ENCODE measurements around the gene PXK. TPM values are rescaled to one million over a fixed set of nuclear protein-coding genes. Genes with fewer than 3 reads are reported as not detected.

The PXK gene
- total and polyA plus RNA-seq, 4 experiments from 2014 or later = 20.0 to 28.7 (median 21.8) TPM

GRCh38 chr3:58474348-58474911, 141.7 kb downstream of the PXK start:
- Histone ChIP-seq H3K27me3 (ENCODE audit: insufficient read depth, low read length) (no peaks in the 10 kb centered on the region), H3K27ac (ENCODE audit: low read depth, low read length) (no peak overlapping the region), H3K36me3 (ENCODE audit: insufficient read depth, low read length) (no peaks in the 10 kb centered on the region), H3K9me3 (ENCODE audit: control insufficient read depth in 1 of 2, low read length in 2 of 2) (no peaks in the 10 kb centered on the region), H3K4me1 (ENCODE audit: insufficient read depth, low read length) (peaks cover 20% of the 10 kb centered on the region), H3K4me3 (ENCODE audit: low read length in 2 of 2) (no peak overlapping the region)
- Mint-ChIP-seq H3K36me3 (no peaks in the 10 kb centered on the region), H3K9me3 (no peaks in the 10 kb centered on the region), H3K27me3 (no peaks in the 10 kb centered on the region), H3K27ac (peak overlapping the region in 2 of 7 donors; percentile 32 to 65), H3K4me3 (no peak overlapping the region), H3K4me1 (peaks cover 18 to 41% (median 29%) of the 10 kb centered on the region in 4 donors)
- ChIA-PET POLR2A (ENCODE audit: partially characterized antibody) (no interaction called here), CTCF (ENCODE audit: partially characterized antibody) (interaction anchor here (0.8 to 6.2 kb wide), 3 partner anchors 10 to 168 kb away, joined by 4 to 44 read pairs (median 16); partner anchors contain the start of genes HTD2, KCTD6 and RPP14)
- no peak for DNase-seq
- intact Hi-C loops (cut with micrococcal nuclease) = no loop called here

- Mint-ChIP-seq H3K27me3 (no peaks in the 10 kb centered on the region), H3K4me3 (no peak overlapping the region), H3K27ac (peak overlapping the region in 2 of 7 donors; percentile 10 to 32), H3K4me1 (peaks cover 18 to 41% (median 28%) of the 10 kb centered on the region in 4 donors), H3K9me3 (no peaks in the 10 kb centered on the region), H3K36me3 (no peaks in the 10 kb centered on the region)
- no peak for DNase-seq
- H3K4me3 ChIP-seq (ENCODE audit: low read length in 2 of 2) = no peak overlapping the region
- no peaks in the 10 kb centered on the region for H3K9me3 ChIP-seq (ENCODE audit: control insufficient read depth in 1 of 2, low read length in 2 of 2)
- POLR2A ChIA-PET (ENCODE audit: partially characterized antibody) = no interaction called here
- H3K36me3 ChIP-seq (ENCODE audit: insufficient read depth, low read length) = no peaks in the 10 kb centered on the region
- CTCF ChIA-PET (ENCODE audit: partially characterized antibody) = interaction anchor here (4.2 kb wide), 1 partner anchor 168 kb away, joined by 16 read pairs; the partner anchor contains the start of genes HTD2 and RPP14
- H3K27me3 ChIP-seq (ENCODE audit: insufficient read depth, low read length) = no peaks in the 10 kb centered on the region
- peaks cover 20% of the 10 kb centered on the region for H3K4me1 ChIP-seq (ENCODE audit: insufficient read depth, low read length)
- intact Hi-C loops (cut with micrococcal nuclease) = no loop called here
- H3K27ac ChIP-seq (ENCODE audit: low read depth, low read length) = no peak overlapping the region
Measured at GRCh38 chr3:58474967-58475578, 142.4 kb downstream of the PXK start.

Other genes starting within 250 kb of the PXK start
- not detected for gene DNASE1L3, start 121.9 kb upstream of the PXK start, total RNA-seq
- not detected for gene DNASE1L3, start 121.9 kb upstream of the PXK start, polyA plus RNA-seq
- 1 to 10 TPM; 5.1 to 7.2 TPM for gene ABHD6, start 95.1 kb upstream of the PXK start, total RNA-seq
- gene ABHD6, start 95.1 kb upstream of the PXK start, polyA plus RNA-seq = 1 to 10 TPM; 4.7 to 8.2 TPM
- 10 to 100 TPM; 15.1 to 15.4 TPM for gene RPP14, start 26.6 kb upstream of the PXK start, total RNA-seq
- gene RPP14, start 26.6 kb upstream of the PXK start, polyA plus RNA-seq = 1 to 10 TPM; 6.1 to 6.3 TPM
- 10 to 100 TPM in 1 of 2 experiments, 1 to 10 TPM in 1; 9.2 to 10.5 TPM for gene HTD2, start 26.4 kb upstream of the PXK start, total RNA-seq
- 10 to 100 TPM; 25.1 to 28.8 TPM for gene HTD2, start 26.4 kb upstream of the PXK start, polyA plus RNA-seq
- 10 to 100 TPM; 55.0 to 58.6 TPM for gene PDHB, start 100.9 kb downstream of the PXK start, total RNA-seq
- 100 to 1,000 TPM; 103 to 148 TPM for gene PDHB, start 100.9 kb downstream of the PXK start, polyA plus RNA-seq
- gene KCTD6, start 159.2 kb downstream of the PXK start, total RNA-seq = 10 to 100 TPM in 1 of 2 experiments, 1 to 10 TPM in 1; 8.9 to 11.6 TPM
- 10 to 100 TPM in 1 of 2 donors, 1 to 10 TPM in 1; 6.8 to 15.3 TPM for gene KCTD6, start 159.2 kb downstream of the PXK start, polyA plus RNA-seq
- gene ACOX2, start 204.3 kb downstream of the PXK start, total RNA-seq = not detected
- gene ACOX2, start 204.3 kb downstream of the PXK start, polyA plus RNA-seq = not detected
- not detected for gene FAM107A, start 244.5 kb downstream of the PXK start, total RNA-seq
- gene FAM107A, start 244.5 kb downstream of the PXK start, polyA plus RNA-seq = not detected